ENCODE results near the gene TMEM175.

The TMEM175 gene

GRCh38 chr4:948101-948935 lies 16.1 kb downstream of the TMEM175 start:
- no peak for DNase-seq (ENCODE audit: low read depth)

DNA sequence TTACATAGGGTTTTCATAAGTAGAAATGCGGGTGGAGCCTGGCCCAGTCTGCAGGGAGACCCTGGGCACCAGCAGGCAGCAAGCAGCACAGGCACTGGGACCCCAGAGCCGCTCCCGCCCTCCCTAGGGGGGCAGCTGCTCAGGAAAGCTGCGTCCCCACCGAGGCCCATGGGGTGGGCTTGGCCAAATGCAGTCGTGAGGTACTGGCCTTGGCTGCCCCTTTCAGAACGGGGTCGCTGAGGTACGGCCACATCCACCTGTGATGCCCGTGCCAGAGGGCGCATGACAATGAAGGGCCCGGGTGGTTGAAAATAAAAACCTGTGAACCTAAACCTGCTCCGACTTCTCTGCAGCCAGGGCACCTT lies 16.7 kb downstream of the TMEM175 start:
- no peak for DNase-seq (ENCODE audit: low read depth)

DNA sequence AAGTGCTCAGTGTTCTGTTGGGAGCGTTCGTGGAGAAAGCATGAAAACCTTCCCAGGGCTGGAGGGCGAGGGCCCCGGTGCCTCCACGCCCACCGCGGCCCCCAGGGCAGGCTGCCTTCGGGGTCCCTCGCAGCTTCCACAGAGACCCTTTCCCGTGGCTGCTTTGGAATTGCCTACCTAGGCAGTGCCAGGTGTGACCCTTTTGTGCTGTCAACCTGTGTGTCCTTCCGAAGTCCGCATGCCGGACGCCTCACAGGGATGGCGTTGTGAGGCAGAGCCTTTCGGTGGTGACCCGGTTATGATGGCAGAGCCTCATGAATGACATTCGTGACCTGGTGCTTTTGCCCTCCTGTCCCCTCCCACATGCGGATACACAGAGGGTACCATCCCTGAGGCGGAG lies 17.4 kb downstream of the TMEM175 start:
- no peak for DNase-seq (ENCODE audit: low read depth)

- DNase-seq (ENCODE audit: low read depth): no peak
Observed at GRCh38 chr4:950136-951020, 18.1 kb downstream of the TMEM175 start.

GRCh38 chr4:951186-951585 lies 18.9 kb downstream of the TMEM175 start:
- DNase-seq (ENCODE audit: low read depth): no peak

DNA sequence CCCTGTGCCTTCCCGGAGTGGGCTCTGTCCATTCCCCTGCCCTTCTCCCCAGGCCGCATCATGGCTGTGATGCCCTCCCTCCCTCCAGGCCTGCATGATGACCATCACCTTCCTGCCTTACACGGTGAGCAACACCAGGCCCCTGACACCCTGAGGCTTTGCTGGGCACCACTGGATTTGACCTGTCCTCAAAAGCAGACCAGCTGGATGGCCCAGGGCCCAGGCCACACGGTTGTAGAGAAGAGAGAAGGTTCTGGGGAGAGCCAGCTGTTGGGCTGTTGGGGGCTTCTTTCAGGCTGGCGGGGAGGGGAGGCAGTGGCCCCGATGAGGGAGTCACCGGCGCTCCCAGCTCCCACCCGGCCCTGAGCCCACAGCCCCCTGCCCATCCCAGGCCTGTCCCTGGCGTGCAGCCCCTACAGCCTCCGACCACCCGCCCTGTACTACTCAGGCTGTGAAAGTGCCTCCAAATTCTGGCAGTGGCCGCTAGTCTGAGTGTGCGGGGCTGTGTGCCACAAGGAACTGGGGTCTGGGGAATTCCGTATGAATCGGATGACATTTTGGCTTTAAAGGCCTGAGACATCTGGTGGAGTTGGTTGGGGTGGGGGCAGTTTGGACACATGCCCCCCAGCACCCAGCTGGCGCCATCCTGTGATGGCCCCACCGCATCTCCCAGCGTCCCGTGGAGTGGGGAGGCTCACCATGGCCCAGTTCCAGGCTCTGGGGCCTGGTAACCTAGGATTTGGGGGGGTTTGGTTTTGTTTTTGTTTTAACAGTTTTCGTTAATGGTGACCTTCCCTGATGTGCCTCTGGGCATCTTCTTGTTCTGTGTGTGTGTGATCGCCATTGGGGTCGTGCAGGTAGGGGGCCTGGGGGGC lies 19.6 kb downstream of the TMEM175 start:
- no peak for DNase-seq (ENCODE audit: low read depth)

GRCh38 chr4:952881-953573 lies 20.8 kb downstream of the TMEM175 start:
- no peak for DNase-seq (ENCODE audit: low read depth)

DNA sequence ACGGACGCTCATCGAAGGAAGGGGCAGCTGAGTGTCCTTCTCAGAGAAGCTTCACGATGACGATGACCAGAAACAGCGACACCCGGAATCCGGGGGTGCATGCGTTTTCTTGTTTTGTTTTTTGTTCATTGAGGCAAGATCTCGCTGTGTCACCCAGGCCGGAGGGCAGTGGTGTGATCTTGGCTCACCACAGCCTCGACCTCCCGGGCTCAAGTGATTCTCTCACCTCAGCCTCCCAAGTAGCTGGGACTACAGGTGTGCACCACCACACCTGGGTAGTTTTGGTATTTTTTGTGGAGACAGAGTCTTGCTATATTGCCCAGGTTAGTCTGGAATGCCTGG lies 21.3 kb downstream of the TMEM175 start:
- no peak for DNase-seq (ENCODE audit: low read depth)

GRCh38 chr4:954211-955020 lies 22.2 kb downstream of the TMEM175 start:
- DNase-seq (ENCODE audit: low read depth): no peak

DNA sequence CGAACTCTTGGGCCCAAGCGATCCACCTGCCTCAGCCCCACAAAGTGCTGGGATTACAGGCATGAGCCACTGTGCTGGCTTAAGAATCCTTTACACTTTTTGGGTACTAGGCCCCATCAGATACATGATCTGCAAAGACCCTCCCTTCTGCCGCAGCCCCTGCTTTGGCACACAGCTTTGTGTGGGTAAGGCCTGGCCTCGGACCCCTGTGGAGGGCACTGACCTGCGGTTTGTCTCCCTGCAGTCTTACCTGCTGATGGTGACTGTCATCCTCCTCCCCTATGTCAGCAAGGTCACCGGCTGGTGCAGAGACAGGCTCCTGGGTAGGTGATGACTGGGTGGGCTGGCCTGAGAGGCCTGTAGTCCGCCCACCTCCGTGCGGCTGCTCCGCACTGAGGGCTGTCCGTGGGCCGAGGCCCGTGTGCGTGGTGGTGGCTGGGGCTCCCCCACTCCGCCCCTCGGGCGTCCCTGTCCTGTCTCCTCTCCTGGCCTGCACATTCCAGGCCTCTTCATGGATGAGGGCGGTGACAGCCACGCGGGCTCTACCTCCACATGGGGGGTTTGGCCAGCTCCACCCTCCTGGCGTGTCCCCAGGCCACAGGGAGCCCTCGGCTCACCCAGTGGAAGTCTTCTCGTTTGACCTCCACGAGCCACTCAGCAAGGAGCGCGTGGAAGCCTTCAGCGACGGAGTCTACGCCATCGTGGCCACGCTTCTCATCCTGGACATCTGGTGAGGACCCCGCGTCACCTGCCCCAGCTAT lies 23.1 kb downstream of the TMEM175 start:
- DNase-seq (ENCODE audit: low read depth): no peak

DNA sequence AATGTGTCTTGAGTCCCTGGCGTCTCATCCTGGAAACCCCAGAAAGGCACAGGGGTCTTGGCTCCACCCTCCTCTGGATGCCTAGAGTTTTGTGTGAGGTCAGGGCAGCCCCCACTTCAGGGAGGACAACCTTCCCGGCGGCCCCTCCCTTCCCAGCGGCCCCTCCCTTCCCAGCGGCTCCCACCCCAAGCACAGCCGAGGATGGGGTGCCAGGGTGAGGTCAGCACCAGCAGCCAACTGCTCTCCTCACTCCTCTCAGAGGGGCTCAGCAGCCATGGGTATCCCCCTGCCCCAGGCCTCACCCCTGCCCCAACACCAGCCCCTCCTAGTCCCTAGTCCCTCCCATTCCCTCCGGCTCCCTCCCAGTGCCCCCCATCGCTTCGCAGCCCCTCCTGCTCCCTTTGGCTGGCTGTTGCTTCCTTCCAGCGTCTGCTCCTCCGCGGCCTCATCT lies 23.7 kb downstream of the TMEM175 start:
- no peak for DNase-seq (ENCODE audit: low read depth)

GRCh38 chr4:956531-957230 lies 24.4 kb downstream of the TMEM175 start:
- no peak for DNase-seq (ENCODE audit: low read depth)

- DNase-seq (ENCODE audit: low read depth): no peak
Observed at GRCh38 chr4:957231-957580, 24.9 kb downstream of the TMEM175 start.

GRCh38 chr4:957581-958313 lies 25.5 kb downstream of the TMEM175 start:
- DNase-seq (ENCODE audit: low read depth): no peak

- no peak for DNase-seq (ENCODE audit: low read depth)
Observed at GRCh38 chr4:958314-958665, 26.0 kb downstream of the TMEM175 start.

GRCh38 chr4:958696-959337 lies 26.6 kb downstream of the TMEM175 start:
- DNase-seq (ENCODE audit: low read depth): no peak

- no peak for DNase-seq (ENCODE audit: low read depth)
Observed at GRCh38 chr4:959338-960139, 27.3 kb downstream of the TMEM175 start.

All from stimulated activated CD8-positive, alpha-beta memory T cell treated with anti-CD3 and anti-CD28 coated beads, Interleukin-15, amount 100 ng/mL, for 24 hours (primary cell).